Measurements from ENCODE around the gene PSMG4. TPM values are rescaled to one million over a fixed set of nuclear protein-coding genes. Genes with fewer than 3 reads are reported as not detected.

PSMG4 gene
- total RNA-seq, 1 donor from 2014 or later: 30.5 TPM

DNA sequence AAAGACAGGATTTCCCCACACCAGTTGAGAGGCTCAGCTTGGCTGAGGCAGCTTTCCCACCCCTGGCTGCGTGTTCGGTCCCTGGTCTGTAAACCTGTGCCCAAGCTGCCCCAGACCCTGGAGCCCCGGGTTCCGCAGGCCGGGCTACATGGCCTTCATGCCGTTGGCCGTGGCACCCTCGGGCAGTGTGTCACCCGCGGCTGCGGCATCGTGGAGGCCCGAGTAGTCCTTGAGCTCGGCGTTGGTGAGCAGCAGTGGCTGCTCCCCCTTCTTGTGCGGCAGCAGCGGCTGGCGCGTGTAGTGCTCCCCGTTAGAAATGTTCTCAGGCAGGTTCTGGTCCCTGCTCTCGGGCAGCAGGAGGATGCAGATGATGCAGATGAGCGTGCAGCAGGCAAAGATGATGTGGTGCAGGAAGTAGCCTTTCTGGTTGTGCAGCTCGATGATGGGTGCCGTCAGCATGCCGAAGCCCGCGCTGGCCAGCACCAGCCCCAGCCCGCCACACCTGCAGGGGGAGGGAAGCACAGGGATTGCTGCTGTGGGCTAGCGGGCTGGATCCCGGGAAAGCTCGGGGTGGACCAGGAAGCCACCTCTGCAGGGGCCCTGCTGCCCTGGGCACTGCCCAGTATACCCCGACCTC, 14.3 kb downstream of the PSMG4 start:
- no peak for DNase-seq (ENCODE audit: extremely low read depth, low read depth, low spot score)

DNA sequence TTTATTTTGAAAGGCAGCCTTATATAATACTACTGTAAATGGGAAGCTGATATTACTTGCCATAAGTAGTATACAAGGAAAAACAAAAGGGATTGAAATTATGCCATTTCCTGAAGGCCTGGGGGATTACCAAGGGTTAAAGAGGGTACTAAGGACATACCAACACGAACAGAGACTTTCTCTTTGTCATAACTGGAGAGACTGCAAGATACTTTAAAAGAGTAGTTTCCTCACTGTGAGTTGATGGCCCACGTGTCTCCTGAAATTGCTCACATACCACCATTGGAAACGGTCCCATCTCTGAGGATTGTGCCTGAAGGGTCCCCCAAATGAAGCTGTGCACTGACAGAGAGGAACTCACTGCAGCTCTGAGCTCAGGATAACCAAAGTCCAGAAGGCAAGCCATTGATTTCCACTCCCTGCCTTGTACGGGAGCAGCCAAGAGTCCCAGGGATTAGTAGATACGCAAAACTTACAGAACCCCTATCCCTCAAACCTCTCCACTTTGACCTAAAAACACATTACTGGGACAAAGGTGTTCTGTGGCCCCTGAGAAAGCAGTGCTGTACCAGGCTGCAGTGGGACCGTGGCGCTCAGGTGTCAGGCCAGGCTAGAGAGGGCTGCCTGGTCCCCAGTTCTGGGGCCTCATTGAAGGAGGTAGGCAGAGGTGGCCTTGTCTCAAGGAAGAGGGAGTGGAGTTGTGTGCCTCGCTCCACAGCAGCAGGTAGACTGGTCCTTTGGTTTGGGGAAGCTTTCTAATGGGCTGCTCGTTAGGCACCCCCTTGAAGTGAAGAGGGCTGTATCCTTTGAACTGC, 15.2 kb downstream of the PSMG4 start:
- no peak for DNase-seq (ENCODE audit: extremely low read depth, low read depth, low spot score)

DNA sequence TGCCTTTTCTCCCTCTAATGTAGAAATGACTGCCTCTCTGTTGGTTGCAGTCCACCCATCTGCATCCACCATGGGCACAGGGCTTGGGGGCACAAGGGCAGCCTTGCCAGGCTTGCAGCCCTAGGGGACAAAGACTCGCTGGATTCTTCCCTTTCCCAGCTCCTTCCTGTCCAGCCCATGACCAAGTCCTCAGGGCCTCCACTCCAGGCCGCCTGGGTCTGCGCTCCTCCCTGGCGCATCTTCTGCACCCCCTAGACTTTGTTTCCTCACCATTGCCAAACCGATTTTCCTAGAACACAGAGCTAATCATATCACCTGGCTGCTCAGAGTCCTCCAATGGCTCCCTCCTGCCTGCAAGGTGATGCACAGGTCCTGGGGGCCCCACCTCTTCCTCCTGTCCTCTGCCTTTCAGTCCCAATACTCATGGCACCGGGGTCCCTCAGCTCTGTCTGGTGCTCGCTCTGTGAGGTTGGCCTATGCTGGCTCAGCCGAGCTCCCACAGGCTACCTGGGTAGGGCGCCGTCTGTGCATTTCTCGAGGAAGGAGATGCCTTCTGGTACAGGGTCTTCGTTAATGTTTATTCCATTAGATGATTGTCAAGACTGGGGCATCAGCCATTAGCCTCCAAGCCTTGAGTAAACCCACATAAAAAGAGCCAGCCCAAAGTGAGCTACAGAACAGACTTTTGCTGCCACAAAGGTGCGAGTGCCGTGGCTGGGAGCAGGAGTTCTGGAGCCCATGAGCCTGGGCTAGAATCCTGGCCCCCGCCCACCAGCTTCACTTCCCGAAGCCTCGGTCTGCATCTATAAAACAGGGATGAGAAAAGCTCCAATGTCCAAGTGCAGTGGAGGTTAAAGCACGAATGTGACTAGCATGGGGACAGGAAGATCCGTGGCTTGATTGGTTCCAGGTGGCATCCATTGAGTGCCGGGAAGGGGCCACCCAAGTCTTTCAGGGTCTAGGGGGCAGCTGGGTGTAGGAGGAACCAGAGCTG, 17.7 kb downstream of the PSMG4 start:
- no peak for DNase-seq (ENCODE audit: extremely low read depth, low read depth, low spot score)

DNA sequence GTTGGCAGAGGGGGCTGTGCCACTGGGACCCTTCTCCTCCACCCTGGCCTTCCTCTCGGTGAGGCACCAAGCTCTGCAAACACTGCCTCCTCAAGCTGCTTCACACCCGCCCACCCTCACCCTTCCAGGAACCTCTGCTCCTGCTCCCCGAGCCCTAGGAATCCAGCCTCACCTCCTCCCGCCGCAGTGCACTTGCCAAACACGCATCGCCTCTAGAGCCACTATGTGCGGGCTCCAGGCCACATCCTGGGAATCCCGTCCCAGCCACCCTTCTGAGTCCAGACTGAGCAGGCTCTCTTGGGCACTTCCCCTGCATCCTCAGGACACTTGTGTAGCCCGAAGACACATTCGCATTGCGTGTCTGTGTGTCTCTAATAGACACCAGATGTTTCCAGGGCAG, 18.5 kb downstream of the PSMG4 start:
- DNase-seq (ENCODE audit: extremely low read depth, low read depth, low spot score): no peak

DNA sequence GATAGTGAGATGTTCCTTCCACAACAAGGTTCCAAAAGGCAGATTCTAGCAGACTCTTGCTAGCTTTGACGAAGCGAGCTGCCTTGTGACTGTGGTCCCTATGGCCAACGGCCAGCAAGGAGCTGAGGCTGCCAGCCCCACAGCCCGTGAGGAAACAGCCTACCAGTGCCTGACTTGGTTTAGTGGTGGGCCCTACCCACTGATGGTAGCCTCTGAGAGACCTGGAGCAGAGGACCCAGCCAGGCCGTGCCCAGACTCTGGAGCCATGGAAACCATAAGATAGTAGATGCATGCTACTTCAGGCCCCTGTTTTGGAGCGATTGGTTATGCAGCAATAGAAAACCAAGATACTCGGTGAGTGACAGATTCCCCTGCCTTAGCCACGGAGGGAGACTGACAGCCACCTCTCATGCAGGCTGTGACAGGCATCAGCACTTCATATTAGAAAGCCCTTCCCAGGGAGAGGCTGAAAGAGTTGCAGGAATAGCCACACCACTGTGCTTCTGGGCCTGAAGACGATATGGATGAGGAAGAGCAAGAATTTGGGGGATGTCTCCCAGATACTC, 19.2 kb downstream of the PSMG4 start:
- no peak for DNase-seq (ENCODE audit: extremely low read depth, low read depth, low spot score)

DNA sequence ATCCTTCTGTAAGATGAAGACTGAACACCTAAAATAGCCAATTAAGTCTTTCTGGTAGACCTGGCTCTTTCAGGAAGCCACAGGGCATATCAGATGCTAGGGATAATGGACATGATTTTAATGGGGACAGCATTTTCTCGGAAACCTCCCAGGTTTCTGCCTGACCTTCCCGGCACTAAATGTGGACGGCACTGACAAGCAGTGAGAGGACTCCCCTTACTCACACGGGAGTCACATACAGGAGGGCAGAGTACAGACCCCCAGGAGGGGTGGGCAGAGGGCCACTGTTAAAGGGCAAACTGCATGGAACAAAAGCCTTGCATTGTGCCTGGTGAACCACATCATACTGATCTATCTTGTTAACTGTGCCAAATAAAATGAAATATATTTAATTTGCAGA, 19.9 kb downstream of the PSMG4 start:
- DNase-seq (ENCODE audit: extremely low read depth, low read depth, low spot score): no peak

DNA sequence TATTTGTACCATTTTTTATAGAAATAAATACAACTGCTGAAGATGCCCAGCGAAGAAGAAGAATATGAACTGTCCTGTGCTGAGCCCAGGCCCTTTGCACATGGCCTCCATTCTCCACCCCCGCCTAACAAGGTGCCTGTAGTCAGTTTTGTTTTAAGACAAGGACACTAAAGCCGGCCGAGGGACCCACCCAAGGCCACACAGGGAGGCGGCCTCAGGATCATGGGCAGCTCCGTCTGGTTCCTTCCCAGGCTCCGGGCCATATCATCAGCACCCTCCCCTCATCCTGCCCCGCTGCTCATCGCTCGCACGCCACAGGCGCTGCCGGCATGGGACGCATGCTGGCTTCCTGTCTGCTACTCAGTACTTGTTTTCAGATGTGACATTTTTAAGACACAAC, 21.3 kb downstream of the PSMG4 start:
- no peak for DNase-seq (ENCODE audit: extremely low read depth, low read depth, low spot score)

DNA sequence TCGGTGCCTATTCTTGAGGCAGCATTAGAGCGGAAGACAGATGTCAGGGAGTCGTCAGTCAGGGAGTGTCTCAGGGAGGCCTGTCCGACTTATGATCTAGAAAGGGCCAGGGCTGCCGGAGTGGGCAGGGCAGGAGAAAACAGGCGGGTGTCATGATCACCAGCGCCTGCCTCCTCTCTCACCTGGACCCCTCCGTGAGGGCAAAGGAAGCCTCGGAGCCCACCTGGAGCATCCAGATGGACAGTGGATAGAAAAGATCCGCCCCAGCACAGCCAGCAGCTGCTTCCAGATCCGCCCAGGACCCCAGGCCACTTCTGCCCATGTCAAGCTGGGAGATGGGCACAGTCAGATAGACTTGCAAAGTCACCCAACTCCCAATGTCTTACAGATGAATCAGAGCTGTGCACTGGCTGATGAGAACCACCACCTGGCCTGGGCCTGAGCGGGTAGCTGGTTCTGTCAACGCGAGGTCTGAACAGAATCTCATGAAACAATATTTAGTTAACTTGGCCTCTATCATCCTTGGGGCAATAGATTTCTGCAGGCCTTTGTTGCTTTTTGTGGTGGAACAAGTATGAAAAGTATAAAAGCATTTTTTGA, 22.2 kb downstream of the PSMG4 start:
- DNase-seq (ENCODE audit: extremely low read depth, low read depth, low spot score): no peak

DNA sequence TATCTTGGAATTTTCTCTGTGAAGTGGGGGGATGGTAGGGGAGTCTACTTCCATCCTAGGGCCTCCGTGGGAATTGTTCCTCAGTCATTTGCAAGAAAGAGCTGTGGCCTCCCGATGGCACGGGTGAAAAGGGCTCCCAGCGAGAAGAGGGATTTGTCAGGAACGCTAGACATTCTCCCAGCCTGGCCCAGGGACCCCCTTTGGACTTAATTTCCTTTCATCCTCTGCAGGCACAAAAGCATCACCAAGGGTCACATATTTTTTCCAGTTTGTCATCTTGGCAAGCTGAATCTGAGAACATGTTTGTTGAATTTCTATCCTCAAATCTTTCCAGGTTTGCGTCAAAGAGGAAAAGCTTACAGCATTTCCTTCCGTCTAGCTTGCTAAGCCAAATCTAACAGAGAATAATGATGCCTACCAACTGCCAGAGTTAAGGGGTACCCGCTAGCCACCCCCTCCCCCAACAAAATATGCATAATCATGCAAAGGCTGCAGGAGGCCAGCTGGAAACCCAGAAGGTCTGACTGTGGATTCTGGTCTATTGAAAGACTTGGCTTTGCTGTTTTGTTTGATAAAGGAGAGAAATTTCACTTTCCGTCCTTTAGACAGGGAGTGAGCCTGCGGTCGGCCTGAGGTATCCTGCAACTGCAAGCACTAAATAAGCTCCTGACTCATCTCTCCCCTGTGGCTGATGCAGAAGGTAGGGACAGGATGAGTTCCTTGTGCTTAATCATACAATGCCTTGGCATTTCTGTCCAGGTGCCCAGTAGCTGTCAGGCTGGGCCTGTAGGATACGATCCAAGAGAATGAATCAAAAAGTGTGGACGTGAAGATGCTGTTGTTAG, 23.1 kb downstream of the PSMG4 start:
- DNase-seq (ENCODE audit: extremely low read depth, low read depth, low spot score): peak; percentile 89

DNA sequence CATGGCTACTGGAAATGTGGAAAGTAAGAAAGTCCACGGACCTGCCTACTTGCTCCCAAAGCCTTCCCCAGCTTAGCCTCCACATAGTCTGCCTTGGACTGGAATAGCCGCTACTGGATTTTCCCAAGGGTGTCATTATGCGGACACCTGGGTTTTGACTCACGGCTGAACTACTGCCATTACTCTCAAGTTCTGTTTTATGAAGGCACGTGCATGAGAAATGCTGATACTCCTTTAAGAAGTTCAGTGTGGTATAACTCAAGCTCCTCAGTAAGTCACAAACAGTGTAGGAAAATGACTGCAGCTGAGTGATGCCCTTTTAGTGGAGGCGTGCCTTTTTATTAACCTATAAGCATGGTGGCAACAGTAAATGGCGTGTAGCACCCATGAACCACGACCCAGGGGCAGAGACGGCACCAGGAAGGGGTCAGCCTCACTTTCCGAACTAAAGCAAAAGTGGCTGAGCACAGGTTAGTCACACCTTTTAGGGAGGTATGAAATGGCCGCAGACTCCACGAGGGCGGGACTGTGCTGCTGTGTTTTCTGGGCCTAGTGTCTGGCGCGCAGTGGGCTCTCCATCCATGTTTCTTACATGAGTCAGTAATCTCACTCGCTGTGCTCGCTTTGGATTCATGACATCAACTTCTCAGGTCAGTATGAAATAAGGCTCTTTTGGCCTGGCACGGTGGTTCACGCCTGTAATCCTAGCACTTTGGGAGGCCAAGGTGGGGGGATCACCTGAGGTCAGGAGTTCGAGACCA, 23.9 kb downstream of the PSMG4 start:
- no peak for DNase-seq (ENCODE audit: extremely low read depth, low read depth, low spot score)

DNA sequence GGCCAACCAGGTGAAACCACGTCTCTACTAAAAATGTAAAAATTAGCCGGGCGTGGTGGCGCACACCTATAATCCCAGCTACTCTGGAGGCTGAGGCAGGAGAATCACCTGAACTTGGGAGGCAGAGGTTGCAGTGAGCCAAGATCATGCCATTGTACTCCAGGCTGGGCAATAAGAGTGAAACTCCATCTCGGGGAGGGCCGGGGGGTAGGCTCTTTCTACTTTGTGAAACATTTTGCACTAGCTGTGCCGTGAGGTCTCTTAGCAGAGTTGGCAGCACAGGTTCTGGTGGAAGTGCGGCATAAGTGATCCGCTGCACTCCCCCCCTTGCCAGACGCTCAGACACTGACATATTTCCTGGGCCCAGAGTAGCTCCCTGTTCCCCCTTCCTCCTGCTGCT, 24.5 kb downstream of the PSMG4 start:
- no peak for DNase-seq (ENCODE audit: extremely low read depth, low read depth, low spot score)

DNA sequence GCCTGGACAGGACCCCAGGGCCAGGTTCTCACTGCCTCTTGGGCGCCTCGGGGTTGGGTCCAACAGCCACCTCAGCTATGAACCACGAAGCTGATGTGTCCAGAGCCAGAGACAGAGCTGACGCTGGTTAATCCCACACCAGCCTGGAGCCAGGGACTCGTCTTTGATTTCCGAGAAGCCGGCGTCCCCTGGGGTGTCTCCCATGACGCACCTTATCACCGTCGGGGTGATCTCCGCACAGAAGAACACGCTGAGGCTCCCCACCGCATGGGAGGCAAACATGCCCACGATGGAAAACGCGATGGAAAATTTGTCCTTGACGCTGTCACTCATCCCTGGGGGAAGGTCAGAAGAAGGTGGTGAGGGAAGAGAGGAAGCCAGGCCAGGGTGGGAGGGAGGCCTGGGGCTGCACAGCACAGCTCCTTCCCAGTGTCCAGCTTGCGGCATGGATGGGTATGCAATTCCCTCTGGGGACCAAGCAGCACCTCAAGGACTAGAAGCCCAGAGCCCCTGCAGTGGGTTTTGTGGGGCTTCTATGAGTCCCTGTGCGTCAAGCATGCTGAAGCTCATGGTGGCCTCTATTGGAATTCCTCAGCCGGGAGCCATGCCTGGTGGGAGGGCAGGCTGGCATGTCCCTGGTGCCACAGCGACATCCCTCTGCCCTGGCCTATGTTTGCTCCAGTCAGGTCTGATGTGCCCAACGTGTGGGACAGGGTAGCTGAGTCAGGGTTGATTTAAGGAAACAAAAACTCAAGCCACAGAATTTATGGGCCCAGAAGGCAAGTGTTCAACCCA, 25.1 kb downstream of the PSMG4 start:
- no peak for DNase-seq (ENCODE audit: extremely low read depth, low read depth, low spot score)

DNA sequence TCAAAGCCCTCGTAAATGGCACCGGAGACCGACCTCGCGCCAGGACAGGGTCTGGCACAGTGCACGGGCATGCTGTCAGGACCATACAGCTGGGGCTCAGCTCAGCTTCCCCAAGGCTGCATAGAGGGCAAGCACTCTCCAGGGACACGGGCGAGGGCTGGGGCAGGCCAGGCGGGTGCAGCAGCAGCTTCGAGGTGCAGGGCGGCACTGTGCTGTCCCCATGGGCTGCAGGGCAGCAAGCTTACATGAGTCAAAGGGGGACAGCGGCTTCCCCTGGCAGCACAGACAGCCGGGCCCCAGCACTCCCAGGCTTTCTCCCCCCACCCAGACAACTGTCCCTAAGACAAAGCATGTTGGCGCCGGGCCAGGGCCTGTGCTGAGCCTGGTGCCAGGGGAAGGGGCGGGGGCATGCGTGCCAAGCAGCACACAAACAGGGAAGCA, 25.7 kb downstream of the PSMG4 start:
- no peak for DNase-seq (ENCODE audit: extremely low read depth, low read depth, low spot score)

DNA sequence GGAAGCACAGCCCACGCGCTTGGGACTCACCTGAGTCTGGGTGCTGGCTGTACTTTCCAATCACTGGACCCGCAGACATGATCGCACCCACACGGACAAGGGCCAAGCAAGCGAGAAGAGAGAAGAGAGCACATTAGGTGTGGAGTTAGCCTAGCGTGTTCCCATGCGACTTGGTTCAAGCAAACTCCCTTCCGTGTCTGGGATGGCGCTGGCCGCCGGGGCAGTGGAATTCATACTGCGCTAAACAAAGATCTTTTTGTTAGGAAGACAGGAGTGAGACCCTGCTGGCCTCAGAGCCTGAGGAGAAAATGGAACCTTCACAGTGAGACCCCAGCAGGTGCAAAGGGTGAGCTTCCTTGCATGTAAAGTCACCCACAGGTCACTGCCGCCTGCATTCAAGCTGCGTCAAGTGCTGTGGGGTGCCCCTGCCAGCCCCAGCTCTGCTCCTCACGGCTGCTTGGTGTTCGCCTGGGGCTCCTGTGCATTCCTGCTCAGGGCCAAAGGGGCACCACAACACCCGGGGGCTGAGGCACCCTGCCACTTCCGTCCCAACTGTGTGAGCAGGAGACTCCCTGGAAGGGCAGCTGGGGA, 26.4 kb downstream of the PSMG4 start:
- DNase-seq (ENCODE audit: extremely low read depth, low read depth, low spot score): no peak

DNA sequence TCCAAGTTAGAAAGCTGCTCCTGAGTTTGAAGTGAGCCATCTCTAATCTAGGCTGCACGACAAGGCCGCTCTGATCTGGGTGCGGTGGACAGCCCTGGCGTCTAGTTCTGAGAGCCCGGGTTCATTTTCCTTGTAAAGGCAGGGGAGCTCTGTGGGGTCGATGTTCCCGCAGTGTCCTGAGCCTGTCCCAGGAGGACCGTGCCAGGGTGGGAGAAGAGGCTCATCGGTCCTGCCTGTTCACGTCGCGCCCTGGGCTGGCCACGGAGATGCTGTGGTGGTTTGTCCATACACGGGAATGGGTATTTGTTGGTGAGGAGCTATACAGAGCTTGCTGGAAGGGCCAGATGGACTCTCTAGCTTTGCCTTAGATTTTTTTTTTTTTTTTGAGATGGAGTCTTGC, 27.0 kb downstream of the PSMG4 start:
- DNase-seq (ENCODE audit: extremely low read depth, low read depth, low spot score): no peak

DNA sequence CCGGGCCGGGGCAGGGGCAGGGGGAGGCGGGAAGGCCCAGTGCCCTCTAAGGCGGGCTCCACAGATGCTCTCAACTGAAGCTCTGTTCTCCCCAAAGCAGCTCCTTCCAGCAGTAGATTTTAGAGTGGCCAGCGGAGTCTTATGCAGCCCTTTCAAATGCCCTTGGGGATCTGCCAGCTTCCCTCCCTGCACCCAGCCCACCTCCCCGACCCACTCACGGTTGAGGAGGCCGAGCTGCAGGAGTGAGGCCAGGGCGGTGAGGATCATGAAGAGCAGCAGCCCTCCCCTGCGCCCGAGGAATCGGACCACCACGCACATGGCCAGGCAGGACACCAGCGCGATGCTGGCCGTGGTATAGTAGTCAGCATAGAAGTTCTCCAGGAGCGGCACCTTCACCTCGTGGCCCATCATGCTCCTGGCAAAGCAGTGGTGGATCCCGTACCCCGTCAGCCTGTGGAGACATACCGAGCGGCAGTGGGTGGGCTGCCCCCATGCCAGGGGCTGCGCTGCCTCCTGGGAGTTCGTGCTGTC, 28.0 kb downstream of the PSMG4 start:
- no peak for DNase-seq (ENCODE audit: extremely low read depth, low read depth, low spot score)

DNA sequence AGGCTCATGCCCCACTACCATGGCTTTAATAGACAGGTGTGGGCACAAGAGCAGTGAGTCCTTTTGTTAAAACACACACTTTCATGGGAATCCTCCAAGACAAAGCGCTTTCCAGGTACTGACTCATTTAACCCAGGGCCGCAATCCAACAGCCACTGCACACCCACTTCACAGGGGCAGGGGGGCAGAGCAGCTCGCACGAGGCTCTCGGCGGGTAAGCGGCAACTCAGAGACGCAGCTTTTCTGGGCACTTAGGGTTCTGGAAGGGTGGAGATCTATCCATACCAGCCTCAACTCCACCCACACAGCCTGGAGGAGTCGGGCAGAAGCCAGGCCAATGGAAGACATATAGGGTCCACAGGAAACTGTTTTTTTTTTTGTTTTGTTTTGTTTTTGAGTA, 28.6 kb downstream of the PSMG4 start:
- DNase-seq (ENCODE audit: extremely low read depth, low read depth, low spot score): no peak
